ENCODE results near the gene TMEM238L.

- no peak for TF ChIP-seq CTCF (IDR thresholded peaks at IDR 0.05)
- no peak for TF ChIP-seq POLR2A (IDR thresholded peaks at IDR 0.05)
These were observed 8.8 kb upstream of the TMEM238L start for GRCh38 chr17:10812674-10813073.

All from vagina (tissue), 2 donors.